Ovary (tissue), 9 donors: ENCODE results near the gene LCN2. TPM values are rescaled to one million over a fixed set of nuclear protein-coding genes. Genes with fewer than 3 reads are reported as not detected.

ENCODE experiments used
- DNase-seq, 5 donors: peaks; one replicate each; pipeline ENCODE4 v3.0.0-alpha.2; 2019 to 2020
- H3K27ac ChIP-seq, 2 donors: fragments of 200-600 bp; one replicate each; pipeline versions ENCODE4 v1.5.1 to v1.8.0; 2019 to 2022
- H3K27me3 ChIP-seq: fragments of 200-600 bp; one replicate; pipeline ENCODE4 v1.8.0; 2022
- H3K36me3 ChIP-seq: fragments of 200-600 bp; sonication (generic); one replicate; pipeline ENCODE4 v1.5.1; 2019
- H3K4me1 ChIP-seq: one replicate; pipeline ENCODE4 v1.8.1; 2013; ENCODE audit warnings: mild to moderate bottlenecking, moderate library complexity; ENCODE audit not compliant: insufficient read depth
- H3K4me3 ChIP-seq: fragments of 200-600 bp; sonication (generic); one replicate; pipeline ENCODE4 v1.5.1; 2017
- H3K9me3 ChIP-seq, 2 donors: fragments of 200-600 bp in 1 of 2; sonication (generic) in 1 of 2; one replicate each; pipeline versions ENCODE4 v1.5.1 to v1.8.1; 2013 to 2019; ENCODE audit warnings: mild to moderate bottlenecking in 1 of 2, moderate library complexity in 1 of 2
- CTCF ChIP-seq, 3 donors: fragments of 450-650 bp in 2 of 3; fragments of 200-600 bp in 1 of 3; IDR thresholded peaks; one replicate each; pipeline versions ENCODE4 v1.5.1 to v1.8.0; 2016 to 2022; ENCODE audit warnings: antibody characterized with exemption in 3 of 3, mild to moderate bottlenecking in 1 of 3
- EP300 ChIP-seq: sonication (generic); formaldehyde crosslinking; IDR thresholded peaks from one replicate; pipeline ENCODE4 v1.6.1; 2017; ENCODE audit warnings: antibody characterized with exemption
- POLR2A ChIP-seq: fragments of 450-650 bp; IDR thresholded peaks from one replicate; pipeline ENCODE4 v1.6.1; 2017; ENCODE audit warnings: antibody characterized with exemption, mild to moderate bottlenecking, moderate library complexity
- WGBS, 3 donors: extraction: QIAGEN DNeasy Blood & Tissue Kit in 1 of 3; methylation state at CpG; one replicate each; pipeline versions ENCODE4 v1.1.5 to v1.1.7; 2013 to 2017; 5-methylcytosine and 5-hydroxymethylcytosine counted together
- intact Hi-C, 4 donors: fragments of 100-400 bp; cut with DNase I; formaldehyde crosslinking; loops; one replicate each; pipeline versions ENCODE4 v1.11.0 to v1.15.1; 2022 to 2023
- polyA plus RNA-seq, 2 donors: library from polyadenylated mRNA; stranded (reverse); fragments of 200-250 nt in 1 of 2; fragments of 350-450 nt in 1 of 2; fragmentation: Illumina TruSeq in 1 of 2; extraction: RNeasy Lipid Tissue Mini Kit (QIAGEN cat#74804) in 1 of 2; gene quantifications; one replicate each; pipeline ENCODE4 v1.2.3, GENCODE V29; 2013 to 2014
- total RNA-seq, 7 donors: library from RNA; depleted of rRNA in 2 of 7; stranded (reverse); fragments of >200 nt in 2 of 7; fragmentation: NEBNext Ultra II Directional in 3 of 7; extraction: Animal tissue kit (Norgen Biotek cat#: 25700) in 3 of 7; gene quantifications; one replicate each; pipeline versions ENCODE4 v1.1.0 to v1.2.4, GENCODE V29; 2016 to 2023
- donor health status: DM: no; HTN: no; CAD: no; lungs with moderate emphysema.
- donor health status: DM: no; HTN: no; CAD: no.
- donor health status: Bipolar disorder and iron deficiency.
- donor health status: DM: yes; HTN: yes; CAD: no.
- donor health status: DM: no; HTN: no; CAD: no.
- donor health status: DM: yes; HTN: yes; CAD: no.

The LCN2 gene
- total and polyA plus RNA-seq, 9 donors = 0.33 to 19.5 (median 3.6) TPM; not detected in 2

GRCh38 chr9:128153060-128153946, 4.0 kb downstream of the LCN2 start:
- intact Hi-C loops = no loop called here
- H3K27ac ChIP-seq = no peak overlapping the region
- H3K4me3 ChIP-seq = no peak overlapping the region
- 83 to 88% (median 83%) methylated on average over 25 to 26 of the region's 26 CpGs for WGBS, 3 donors
- no peaks in the 10 kb centered on the region for H3K9me3 ChIP-seq
- H3K4me1 ChIP-seq = no peaks in the 10 kb centered on the region
- H3K36me3 ChIP-seq = no peaks in the 10 kb centered on the region
- TF ChIP-seq EP300 (no peak), POLR2A (no peak), CTCF (IDR thresholded peaks at IDR 0.05) (no peak)
- peak in 1 of 5 donors; percentile 19 for DNase-seq
- H3K27me3 ChIP-seq = no peaks in the 10 kb centered on the region

GRCh38 chr9:128153947-128154695, 4.9 kb downstream of the LCN2 start:
- intact Hi-C loops = no loop called here
- DNase-seq = peak in 1 of 5 donors; percentile 19
- no peak for TF ChIP-seq POLR2A
- no peak for TF ChIP-seq EP300
- no peak for TF ChIP-seq CTCF (IDR thresholded peaks at IDR 0.05)
- H3K4me1 ChIP-seq = no peaks in the 10 kb centered on the region
- no peaks in the 10 kb centered on the region for H3K9me3 ChIP-seq
- no peaks in the 10 kb centered on the region for H3K27me3 ChIP-seq
- H3K36me3 ChIP-seq = no peaks in the 10 kb centered on the region
- H3K27ac ChIP-seq = no peak overlapping the region
- H3K4me3 ChIP-seq = no peak overlapping the region
- 83 to 88% (median 86%) methylated on average over 13 of the region's 13 CpGs for WGBS, 3 donors

- no peaks in the 10 kb centered on the region for H3K36me3 ChIP-seq
- H3K4me3 ChIP-seq = no peak overlapping the region
- H3K27me3 ChIP-seq = no peaks in the 10 kb centered on the region
- H3K9me3 ChIP-seq = no peaks in the 10 kb centered on the region
- TF ChIP-seq POLR2A = no peak
- no peak for TF ChIP-seq CTCF (IDR thresholded peaks at IDR 0.05)
- TF ChIP-seq EP300 = no peak
- WGBS, 3 donors = 75 to 76% (median 76%) methylated on average over 7 of the region's 7 CpGs
- peak in 1 of 5 donors; percentile 5 for DNase-seq
- peaks cover 3% of the 10 kb centered on the region for H3K4me1 ChIP-seq
- intact Hi-C loops = no loop called here
- H3K27ac ChIP-seq = no peak overlapping the region
These were observed 6.7 kb downstream of the LCN2 start for GRCh38 chr9:128155736-128156500.

GRCh38 chr9:128159522-128159783, 10.2 kb downstream of the LCN2 start:
- peak in 1 of 5 donors; percentile 52 for DNase-seq
- Histone ChIP-seq H3K4me3 (peak overlapping the region; percentile 85), H3K4me1 (peaks cover 3% of the 10 kb centered on the region), H3K27ac (peak overlapping the region in 1 of 2 donors; percentile 60), H3K9me3 (no peaks in the 10 kb centered on the region), H3K36me3 (no peaks in the 10 kb centered on the region), H3K27me3 (no peaks in the 10 kb centered on the region)
- WGBS, 3 donors = 7 to 26% (median 16%) methylated on average over 11 of the region's 11 CpGs
- TF ChIP-seq CTCF (IDR thresholded peaks at IDR 0.05) = no peak
- TF ChIP-seq EP300 = no peak
- TF ChIP-seq POLR2A = no peak
- intact Hi-C loops = no loop called here
